Pulmonary artery endothelial cell (primary cell): ENCODE data around the gene SIGLEC12. TPM values are rescaled to one million over a fixed set of nuclear protein-coding genes. Genes with fewer than 3 reads are reported as not detected.
"Not testable (repeated sequence)": the region's sequence is repeated elsewhere in the genome, so short reads cannot be mapped to it uniquely, and the experiment has no call there.

Source experiments
- DNase-seq: peaks from one replicate; pipeline ENCODE4 v3.0.0-alpha.2; 2011; ENCODE audit warnings: low read depth, low spot score
- total RNA-seq: library from RNA; depleted of rRNA; stranded (reverse); fragments of >200 nt; gene quantifications from 2 replicates; pipeline ENCODE4 v1.2.3, GENCODE V29; 2014

SIGLEC12 gene
- total RNA-seq, 1 donor from 2014 or later: not detected

- DNase-seq: no peak
These were observed 23.2 kb upstream of the SIGLEC12 start for GRCh38 chr19:51524666-51525264.

- DNase-seq: no peak
These were observed 20.2 kb upstream of the SIGLEC12 start for GRCh38 chr19:51521781-51522180.

- no peak for DNase-seq
These were observed 19.8 kb upstream of the SIGLEC12 start for GRCh38 chr19:51521357-51521756.

- no peak for DNase-seq
These were observed 19.1 kb upstream of the SIGLEC12 start for GRCh38 chr19:51520728-51521127.

- no peak for DNase-seq
These were observed 13.4 kb upstream of the SIGLEC12 start for GRCh38 chr19:51514866-51515481.

- no peak for DNase-seq
These were observed 12.4 kb upstream of the SIGLEC12 start for GRCh38 chr19:51513968-51514367.

GRCh38 chr19:51511353-51511752 lies 9.8 kb upstream of the SIGLEC12 start:
- DNase-seq: no peak

GRCh38 chr19:51509823-51510660 lies 8.4 kb upstream of the SIGLEC12 start:
- DNase-seq: no peak

GRCh38 chr19:51508059-51508733 lies 6.6 kb upstream of the SIGLEC12 start:
- DNase-seq: no peak

- DNase-seq: no peak
These were observed 6.0 kb upstream of the SIGLEC12 start for GRCh38 chr19:51507640-51508058.

- no peak for DNase-seq
These were observed 5.6 kb upstream of the SIGLEC12 start for GRCh38 chr19:51507192-51507591.

GRCh38 chr19:51505904-51506303 lies 4.3 kb upstream of the SIGLEC12 start:
- DNase-seq: no peak

- no peak for DNase-seq
These were observed 2.3 kb upstream of the SIGLEC12 start for GRCh38 chr19:51503896-51504295.

GRCh38 chr19:51503286-51503817 lies 1.8 kb upstream of the SIGLEC12 start:
- DNase-seq: no peak

- not testable (repeated sequence) for DNase-seq
These were observed 669 bp downstream of the SIGLEC12 start for GRCh38 chr19:51500931-51501330.

- DNase-seq: no peak
These were observed 3.9 kb downstream of the SIGLEC12 start for GRCh38 chr19:51497666-51498065.

- no peak for DNase-seq
These were observed 7.8 kb downstream of the SIGLEC12 start for GRCh38 chr19:51493776-51494175.

- DNase-seq: no peak
These were observed 10.0 kb downstream of the SIGLEC12 start for GRCh38 chr19:51491586-51491985.

- DNase-seq: no peak
These were observed 10.9 kb downstream of the SIGLEC12 start for GRCh38 chr19:51490676-51491075.

- no peak for DNase-seq
These were observed 12.5 kb downstream of the SIGLEC12 start for GRCh38 chr19:51489113-51489512.

GRCh38 chr19:51488491-51488890 lies 13.1 kb downstream of the SIGLEC12 start:
- DNase-seq: no peak
